Epithelial cell of esophagus (primary cell): ENCODE results near the gene MAGED2.
"Not testable (repeated sequence)": the region's sequence is repeated elsewhere in the genome, so short reads cannot be mapped to it uniquely, and the experiment has no call there.

ENCODE experiments used
- DNase-seq: peaks from one replicate; pipeline ENCODE4 v3.0.0; 2010; ENCODE audit warnings: low read depth
- H3K4me3 ChIP-seq: 2 replicates; pipeline ENCODE4 v1.5.1; 2011; ENCODE audit warnings: mild to moderate bottlenecking, low read length, control low read depth
- TF ChIP-seq, protein P1 (sequence below): IDR thresholded peaks from 2 replicates; pipeline ENCODE4 v1.5.1; 2011; ENCODE audit warnings: low read depth, mild to moderate bottlenecking, low read length, control low read depth, inconsistent platforms; ENCODE audit not compliant: insufficient read depth; ENCODE audit errors: missing control alignments

Gene MAGED2

DNA sequence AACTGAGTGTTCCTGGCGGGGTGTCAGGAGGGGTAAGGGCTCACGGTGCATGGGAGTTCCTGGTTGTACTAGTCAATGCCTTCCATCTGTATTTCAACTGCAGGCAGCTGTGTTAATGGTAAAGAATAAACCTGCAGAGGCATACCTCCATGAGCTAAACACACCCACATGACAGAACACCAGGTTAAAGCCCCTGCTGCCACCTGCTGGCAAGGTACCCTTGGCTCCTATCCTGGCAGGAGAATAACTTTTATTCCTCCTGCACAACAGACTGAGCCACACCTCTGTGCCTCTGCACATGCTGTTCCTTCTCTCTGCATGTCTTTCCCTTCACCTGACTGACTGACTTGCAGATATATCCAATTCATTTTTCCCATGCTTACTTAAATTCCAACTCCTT lies 20.6 kb upstream of the MAGED2 start:
- TF ChIP-seq, protein P1, sequence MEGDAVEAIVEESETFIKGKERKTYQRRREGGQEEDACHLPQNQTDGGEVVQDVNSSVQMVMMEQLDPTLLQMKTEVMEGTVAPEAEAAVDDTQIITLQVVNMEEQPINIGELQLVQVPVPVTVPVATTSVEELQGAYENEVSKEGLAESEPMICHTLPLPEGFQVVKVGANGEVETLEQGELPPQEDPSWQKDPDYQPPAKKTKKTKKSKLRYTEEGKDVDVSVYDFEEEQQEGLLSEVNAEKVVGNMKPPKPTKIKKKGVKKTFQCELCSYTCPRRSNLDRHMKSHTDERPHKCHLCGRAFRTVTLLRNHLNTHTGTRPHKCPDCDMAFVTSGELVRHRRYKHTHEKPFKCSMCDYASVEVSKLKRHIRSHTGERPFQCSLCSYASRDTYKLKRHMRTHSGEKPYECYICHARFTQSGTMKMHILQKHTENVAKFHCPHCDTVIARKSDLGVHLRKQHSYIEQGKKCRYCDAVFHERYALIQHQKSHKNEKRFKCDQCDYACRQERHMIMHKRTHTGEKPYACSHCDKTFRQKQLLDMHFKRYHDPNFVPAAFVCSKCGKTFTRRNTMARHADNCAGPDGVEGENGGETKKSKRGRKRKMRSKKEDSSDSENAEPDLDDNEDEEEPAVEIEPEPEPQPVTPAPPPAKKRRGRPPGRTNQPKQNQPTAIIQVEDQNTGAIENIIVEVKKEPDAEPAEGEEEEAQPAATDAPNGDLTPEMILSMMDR = peak; percentile 39
- peak; percentile 36 for DNase-seq
- no peak overlapping the region for H3K4me3 ChIP-seq

DNA sequence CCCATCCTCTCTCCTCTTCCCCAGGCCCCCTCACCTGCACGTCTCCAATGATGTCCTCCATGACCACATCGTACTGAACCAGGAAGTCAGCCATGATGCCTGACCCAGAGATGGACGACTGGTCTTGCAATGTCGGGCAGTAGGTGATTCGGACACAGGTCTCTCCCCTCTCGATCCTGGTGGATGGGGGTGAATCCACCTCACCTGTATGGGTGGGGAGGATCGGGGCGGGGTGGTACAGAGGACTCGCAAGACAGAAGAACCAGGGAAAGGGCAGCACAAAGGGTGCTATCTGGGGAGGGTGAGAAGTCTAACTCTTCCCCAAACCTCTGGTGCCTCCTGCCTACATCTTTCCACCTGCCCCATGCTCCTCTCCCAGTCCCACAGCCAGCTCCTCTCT lies 19.1 kb upstream of the MAGED2 start:
- H3K4me3 ChIP-seq = no peak overlapping the region
- TF ChIP-seq, protein P1 = no peak
- no peak for DNase-seq

DNA sequence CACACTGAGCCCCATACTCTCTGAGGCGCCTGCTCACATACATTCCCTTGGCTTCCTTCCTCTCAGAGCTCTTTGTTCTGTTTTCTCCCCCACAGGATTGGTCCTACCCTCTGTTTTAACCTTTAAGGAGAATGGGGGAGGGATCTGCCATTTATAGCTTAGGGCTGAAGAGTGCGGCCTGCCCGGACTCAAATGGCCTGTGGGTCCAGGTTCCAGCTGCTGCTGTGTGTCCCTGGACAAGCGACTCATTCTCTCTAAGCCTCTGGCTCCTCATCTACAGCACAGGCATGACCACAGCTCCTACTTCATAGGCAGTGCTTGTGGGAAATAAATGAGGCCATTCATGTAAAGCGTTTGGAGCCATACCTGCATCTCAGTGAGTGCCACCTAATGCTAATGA lies 18.1 kb upstream of the MAGED2 start:
- not testable (repeated sequence) for DNase-seq, H3K4me3 ChIP-seq

DNA sequence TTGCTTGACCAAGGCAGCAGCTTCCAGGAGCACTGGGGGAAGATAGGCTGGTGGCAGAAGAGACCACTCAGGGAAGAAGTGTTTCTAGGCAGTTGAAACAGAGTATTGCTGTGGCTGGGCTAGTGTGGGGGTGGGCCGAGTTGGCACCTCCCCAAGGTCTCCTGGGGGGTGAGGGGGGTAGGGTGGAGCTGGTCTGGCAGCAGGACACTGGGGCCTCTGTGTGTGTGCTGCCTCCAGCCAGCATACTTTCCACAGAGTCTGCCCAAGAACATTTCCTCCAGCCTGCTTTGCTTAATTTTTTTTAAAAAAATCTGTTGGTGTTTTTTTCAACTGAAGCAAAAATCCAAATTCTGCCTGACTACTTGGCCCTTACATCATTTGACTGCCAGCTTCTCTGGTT lies 13.5 kb upstream of the MAGED2 start:
- TF ChIP-seq, protein P1 = no peak
- no peak for DNase-seq
- H3K4me3 ChIP-seq = no peak overlapping the region

DNA sequence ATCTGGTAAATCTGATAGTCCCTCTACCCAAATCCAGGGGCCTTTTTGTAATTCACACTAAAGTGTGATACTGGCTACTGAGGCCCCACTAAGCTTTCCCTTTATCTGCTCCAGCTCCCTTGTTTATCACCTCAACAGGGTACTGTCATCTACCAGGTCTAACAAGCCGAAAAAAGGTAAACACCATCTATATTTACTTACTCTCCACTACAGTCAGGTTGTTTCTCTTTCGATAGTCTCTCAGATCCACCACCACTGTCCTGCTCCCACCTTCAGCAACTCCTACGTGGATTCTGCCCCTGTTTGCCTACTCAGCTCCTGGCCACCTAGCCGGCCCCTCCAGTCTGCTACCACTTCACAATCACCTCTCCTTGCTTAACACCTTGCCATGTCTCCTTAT lies 12.8 kb upstream of the MAGED2 start:
- DNase-seq = no peak
- TF ChIP-seq, protein P1 = no peak
- H3K4me3 ChIP-seq = no peak overlapping the region

DNA sequence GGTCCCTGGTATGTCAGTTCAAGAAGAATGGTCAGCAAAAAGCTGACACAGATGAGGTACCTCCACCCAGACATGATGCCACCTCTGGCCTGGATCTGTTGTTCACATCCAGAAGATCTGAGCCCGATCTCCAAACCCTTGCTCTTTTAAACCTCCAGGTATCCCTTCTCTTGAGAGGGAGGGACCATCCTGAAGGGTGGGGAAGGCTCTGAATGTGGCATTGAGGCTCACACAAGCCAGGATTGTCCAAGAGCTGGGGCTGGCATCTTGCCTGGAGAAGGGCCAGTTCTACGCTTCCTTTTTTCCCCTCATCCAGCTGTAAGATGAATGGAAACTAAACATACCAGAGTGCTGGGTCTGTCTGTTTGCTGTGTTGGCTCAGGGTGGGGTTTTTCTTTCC lies 9.4 kb upstream of the MAGED2 start, which contains the start of gene ITIH6:
ITIH6 (minus strand) TSS at position 119 of the 400 bp plus-strand sequence; CDS start at position 74, 45 bp downstream.
- no peak within 1 kb of the TSS for H3K4me3 ChIP-seq
- no peak for DNase-seq
- TF ChIP-seq, protein P1 = no peak

DNA sequence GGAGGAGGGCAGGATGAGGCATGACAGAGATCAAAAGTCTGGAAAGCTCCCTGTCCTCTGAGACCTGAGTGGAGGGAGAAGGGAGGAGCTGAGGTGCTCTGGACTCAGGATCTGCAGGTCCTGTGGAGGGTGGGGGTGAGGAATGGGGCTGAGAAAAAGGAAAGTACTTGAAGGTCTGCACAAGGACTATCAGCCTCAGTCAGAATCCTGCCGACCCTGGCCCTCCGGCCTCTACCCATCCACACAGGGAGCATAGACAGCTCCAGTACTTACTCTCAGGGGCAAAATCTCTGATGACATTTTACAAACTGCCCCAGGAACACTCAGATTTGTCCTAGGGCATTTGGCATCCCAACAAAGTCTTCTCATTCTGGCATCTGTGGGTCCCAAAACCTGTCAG lies 8.5 kb upstream of the MAGED2 start:
- no peak overlapping the region for H3K4me3 ChIP-seq
- no peak for DNase-seq
- TF ChIP-seq, protein P1 = no peak

DNA sequence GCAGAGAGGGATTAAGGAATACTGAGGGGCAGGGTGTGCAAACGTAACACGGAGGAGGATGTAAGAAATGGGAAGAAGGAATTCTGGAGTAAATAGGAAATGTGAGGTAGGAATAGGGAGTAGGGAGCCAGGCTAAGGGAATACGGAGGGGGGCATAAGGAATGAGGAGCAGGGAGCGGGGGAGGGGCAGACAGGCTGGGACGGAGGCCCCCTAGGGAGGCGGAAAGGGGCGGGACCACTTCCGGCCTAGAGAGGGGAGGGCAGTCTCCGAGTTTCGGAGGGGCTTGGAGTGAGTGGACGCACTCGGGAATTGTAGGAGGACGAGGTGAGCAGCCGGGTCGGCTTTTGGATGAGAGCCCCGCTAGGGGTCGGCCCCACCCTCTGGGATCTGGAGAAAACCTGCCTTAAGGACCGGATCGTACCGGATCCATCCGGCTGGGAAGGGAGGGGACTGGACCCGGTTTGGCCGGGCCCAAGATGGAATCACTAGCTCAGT lies 612 bp downstream of the MAGED2 start:
- peak overlapping the region; percentile 70 for H3K4me3 ChIP-seq
- TF ChIP-seq, protein P1 = no peak
- peak; percentile 8 for DNase-seq
